IPS DF 6.9 (cell line): Measurements from ENCODE around the gene MYBPC2.
A peak's percentile ranks its signal among the peaks of the same experiment; 100 is the strongest.

ENCODE experiments used
- DNase-seq: peaks from one replicate; pipeline ENCODE4 v3.0.0-alpha.2; 2013; ENCODE audit warnings: low read depth, low spot score
- H3K27ac ChIP-seq: one replicate; pipeline ENCODE4 v1.5.1; 2013; ENCODE audit warnings: low read length, control low read depth
- H3K27me3 ChIP-seq: 2 replicates; pipeline ENCODE4 v1.6.1; 2013; ENCODE audit warnings: mild to moderate bottlenecking, low read length; ENCODE audit not compliant: control insufficient read depth, insufficient read depth
- H3K36me3 ChIP-seq: 2 replicates; pipeline ENCODE4 v1.6.1; 2013; ENCODE audit warnings: low read length; ENCODE audit not compliant: control insufficient read depth, insufficient read depth
- H3K4me1 ChIP-seq: 2 replicates; pipeline ENCODE4 v1.6.1; 2013; ENCODE audit warnings: low read length; ENCODE audit not compliant: control insufficient read depth, insufficient read depth
- H3K4me3 ChIP-seq: 2 replicates; pipeline ENCODE4 v1.5.1; 2013; ENCODE audit warnings: mild to moderate bottlenecking, low read length
- H3K9me3 ChIP-seq: 2 replicates; pipeline ENCODE4 v1.6.1; 2013; ENCODE audit warnings: low read length, inconsistent platforms; ENCODE audit not compliant: control insufficient read depth, insufficient read depth
- WGBS: extraction: QIAGEN DNeasy Blood & Tissue Kit; methylation state at CpG from one replicate; pipeline ENCODE4 v1.1.7; 2013; ENCODE audit warnings: mixed read lengths, missing lambda C conversion rate; ENCODE audit not compliant: insufficient read length, insufficient coverage; 5-methylcytosine and 5-hydroxymethylcytosine counted together

MYBPC2 gene

GRCh38 chr19:50419580-50420035 lies 13.1 kb upstream of the MYBPC2 start:
- peaks cover 6% of the 10 kb centered on the region; the same call in 1 of the 2 replicates for H3K4me1 ChIP-seq
- no peaks in the 10 kb centered on the region for H3K9me3 ChIP-seq
- no CpG with 5 or more reads among the region's 8 CpGs for WGBS
- no peaks in the 10 kb centered on the region for H3K27me3 ChIP-seq
- H3K4me3 ChIP-seq = peak overlapping the region; percentile 26; the same call in 1 of the 2 replicates
- no peaks in the 10 kb centered on the region; the same call in 1 of the 2 replicates for H3K36me3 ChIP-seq
- no peak overlapping the region for H3K27ac ChIP-seq
- no peak for DNase-seq

DNA sequence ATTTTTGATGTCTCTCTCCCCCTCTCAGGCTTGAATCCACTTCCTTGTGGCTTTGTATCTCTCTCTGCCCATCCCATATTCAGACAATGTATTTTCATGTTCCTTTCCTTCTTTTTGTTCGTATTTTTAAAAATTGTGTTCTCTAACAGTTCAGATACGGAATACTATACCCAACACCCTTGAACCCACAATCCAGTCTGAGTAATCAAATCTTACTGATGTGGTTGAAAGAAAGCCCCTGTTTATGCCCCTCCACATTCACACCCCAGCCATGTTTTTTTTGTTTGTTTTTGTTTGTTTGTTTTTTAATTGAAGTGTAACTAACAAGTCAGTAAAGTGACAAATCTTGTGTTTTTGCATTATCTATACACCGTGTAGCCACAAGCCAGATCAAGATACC lies 12.6 kb upstream of the MYBPC2 start:
- DNase-seq = no peak
- Histone ChIP-seq H3K9me3 (no peaks in the 10 kb centered on the region), H3K4me3 (no peak overlapping the region), H3K27ac (no peak overlapping the region), H3K27me3 (no peaks in the 10 kb centered on the region), H3K4me1 (peaks cover 6% of the 10 kb centered on the region; the same call in 1 of the 2 replicates), H3K36me3 (no peaks in the 10 kb centered on the region; the same call in 1 of the 2 replicates)
- WGBS = no CpG with 5 or more reads among the region's 3 CpGs

DNA sequence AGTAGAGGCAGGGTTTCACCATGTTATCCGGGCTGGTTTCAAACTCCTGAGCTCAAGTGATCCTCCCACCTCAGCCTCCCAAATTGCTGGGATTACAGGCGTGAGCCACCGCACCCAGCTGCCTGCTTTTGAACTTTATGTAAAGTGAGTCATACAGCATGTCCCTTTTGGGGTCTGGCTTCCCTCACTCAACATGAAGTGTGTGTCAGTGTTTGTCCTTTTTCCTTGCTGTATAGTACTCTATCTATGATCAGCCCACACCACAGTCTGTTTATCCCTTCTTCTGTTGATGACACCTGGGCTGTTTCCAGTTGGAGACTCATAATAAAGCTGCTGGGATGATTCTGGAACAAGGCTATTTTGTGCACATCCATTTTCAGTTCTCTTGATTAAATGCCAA lies 11.9 kb upstream of the MYBPC2 start:
- H3K9me3 ChIP-seq = no peaks in the 10 kb centered on the region
- H3K36me3 ChIP-seq = no peaks in the 10 kb centered on the region; the same call in 1 of the 2 replicates
- peaks cover 4% of the 10 kb centered on the region; the same call in 1 of the 2 replicates for H3K4me1 ChIP-seq
- no peaks in the 10 kb centered on the region for H3K27me3 ChIP-seq
- no peak overlapping the region for H3K27ac ChIP-seq
- H3K4me3 ChIP-seq = no peak overlapping the region
- WGBS = no CpG with 5 or more reads among the region's 3 CpGs
- DNase-seq = no peak

- no peak overlapping the region for H3K27ac ChIP-seq
- H3K36me3 ChIP-seq = no peaks in the 10 kb centered on the region
- no CpG with 5 or more reads among the region's 18 CpGs for WGBS
- no peaks in the 10 kb centered on the region for H3K9me3 ChIP-seq
- no peak for DNase-seq
- H3K4me3 ChIP-seq = no peak overlapping the region
- H3K4me1 ChIP-seq = peaks cover 3% of the 10 kb centered on the region; the same call in 1 of the 2 replicates
- H3K27me3 ChIP-seq = no peaks in the 10 kb centered on the region
Measured at GRCh38 chr19:50422397-50423278, 10.1 kb upstream of the MYBPC2 start.

- Histone ChIP-seq H3K4me3 (no peak overlapping the region), H3K27me3 (no peaks in the 10 kb centered on the region), H3K4me1 (0 out of 2 replicates have a peak, but pooled peaks cover 2% of the 10 kb centered on the region), H3K27ac (no peak overlapping the region), H3K9me3 (no peaks in the 10 kb centered on the region), H3K36me3 (no peaks in the 10 kb centered on the region)
- no CpG with 5 or more reads among the region's 22 CpGs for WGBS
- no peak for DNase-seq
Measured at GRCh38 chr19:50423279-50424113, 9.2 kb upstream of the MYBPC2 start.

DNA sequence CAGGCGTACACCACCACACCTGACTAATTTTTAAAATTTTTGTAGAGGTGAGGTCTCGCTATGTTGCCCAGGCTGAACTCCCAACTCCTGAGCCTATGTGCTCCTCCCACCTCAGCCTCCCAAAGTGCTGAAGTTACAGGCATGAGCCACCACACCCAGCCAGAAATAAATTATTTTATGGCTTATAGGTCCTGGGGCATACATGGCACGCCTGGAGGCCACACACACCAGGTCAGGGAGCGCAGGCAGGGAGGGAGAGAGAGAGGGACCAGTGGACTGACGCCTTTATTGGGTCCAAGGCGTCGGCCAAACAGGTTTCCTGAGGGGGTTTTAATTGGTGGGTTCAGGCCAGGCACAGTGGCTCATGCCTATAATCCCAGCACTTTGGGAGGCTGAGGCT lies 7.1 kb upstream of the MYBPC2 start:
- no peak overlapping the region for H3K4me3 ChIP-seq
- no peaks in the 10 kb centered on the region for H3K27me3 ChIP-seq
- no peaks in the 10 kb centered on the region for H3K9me3 ChIP-seq
- no peaks in the 10 kb centered on the region for H3K36me3 ChIP-seq
- no peaks in the 10 kb centered on the region for H3K4me1 ChIP-seq
- DNase-seq = no peak
- H3K27ac ChIP-seq = no peak overlapping the region
- WGBS = no CpG with 5 or more reads among the region's 7 CpGs

DNA sequence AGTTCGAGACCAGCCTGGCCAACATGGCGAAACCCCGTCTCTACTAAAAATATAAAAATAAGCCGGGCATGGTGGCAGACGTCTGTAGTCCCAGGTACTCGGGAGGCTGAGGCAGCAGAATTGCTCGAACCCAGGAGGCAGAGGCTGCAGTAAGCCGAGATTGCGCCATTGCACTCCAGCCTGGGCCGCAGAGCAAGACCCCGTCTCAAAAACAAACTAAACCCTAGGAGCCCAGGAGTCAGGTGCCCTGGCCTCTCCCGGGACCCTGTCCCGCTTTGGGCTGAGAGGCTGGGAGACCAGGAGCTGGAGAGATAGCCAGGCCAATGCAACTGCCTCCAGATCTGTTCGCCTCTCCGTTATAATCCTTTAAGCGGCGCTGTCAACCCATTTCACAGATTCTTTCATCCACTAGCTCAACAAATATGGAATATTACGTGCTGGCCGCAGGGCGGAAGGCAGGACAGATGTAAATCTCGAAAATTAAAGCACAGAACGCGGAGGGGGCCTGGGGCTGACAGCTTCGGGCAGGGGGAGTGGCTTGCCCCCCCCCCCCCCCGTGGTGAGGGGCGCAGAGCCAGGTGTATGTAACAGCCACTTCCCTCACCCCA lies 5.3 kb upstream of the MYBPC2 start:
- Histone ChIP-seq H3K27ac (no peak overlapping the region), H3K4me3 (no peak overlapping the region), H3K27me3 (no peaks in the 10 kb centered on the region), H3K36me3 (no peaks in the 10 kb centered on the region), H3K9me3 (no peaks in the 10 kb centered on the region), H3K4me1 (no peaks in the 10 kb centered on the region)
- DNase-seq = no peak
- WGBS = no CpG with 5 or more reads among the region's 26 CpGs

DNA sequence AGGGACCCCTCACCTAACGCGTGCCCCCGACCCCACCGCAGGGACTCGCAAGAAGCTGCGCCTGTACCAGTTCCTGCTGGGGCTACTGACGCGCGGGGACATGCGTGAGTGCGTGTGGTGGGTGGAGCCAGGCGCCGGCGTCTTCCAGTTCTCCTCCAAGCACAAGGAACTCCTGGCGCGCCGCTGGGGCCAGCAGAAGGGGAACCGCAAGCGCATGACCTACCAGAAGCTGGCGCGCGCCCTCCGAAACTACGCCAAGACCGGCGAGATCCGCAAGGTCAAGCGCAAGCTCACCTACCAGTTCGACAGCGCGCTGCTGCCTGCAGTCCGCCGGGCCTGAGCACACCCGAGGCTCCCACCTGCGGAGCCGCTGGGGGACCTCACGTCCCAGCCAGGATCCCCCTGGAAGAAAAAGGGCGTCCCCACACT lies 4.7 kb upstream of the MYBPC2 start:
- no CpG with 5 or more reads among the region's 38 CpGs for WGBS
- H3K4me3 ChIP-seq = no peak overlapping the region
- H3K9me3 ChIP-seq = no peaks in the 10 kb centered on the region
- H3K4me1 ChIP-seq = no peaks in the 10 kb centered on the region; the same call in 1 of the 2 replicates
- H3K27me3 ChIP-seq = no peaks in the 10 kb centered on the region
- no peak overlapping the region for H3K27ac ChIP-seq
- DNase-seq = no peak
- H3K36me3 ChIP-seq = no peaks in the 10 kb centered on the region

- Histone ChIP-seq H3K27me3 (no peaks in the 10 kb centered on the region), H3K4me3 (no peak overlapping the region), H3K27ac (no peak overlapping the region), H3K4me1 (no peaks in the 10 kb centered on the region; the same call in 1 of the 2 replicates), H3K9me3 (no peaks in the 10 kb centered on the region), H3K36me3 (no peaks in the 10 kb centered on the region)
- DNase-seq = no peak
- no CpG with 5 or more reads among the region's 7 CpGs for WGBS
Measured at GRCh38 chr19:50428772-50429463, 3.8 kb upstream of the MYBPC2 start.
